SH-SY5Y (cell line): ENCODE measurements around the gene TRIML2.

Experiments used
- GATA2 ChIP-seq: IDR thresholded peaks from 2 replicates; pipeline ENCODE4 v1.6.1; 2011; ENCODE audit warnings: mild to moderate bottlenecking, low read depth, low read length
- GATA3 ChIP-seq: IDR thresholded peaks from 2 replicates; pipeline ENCODE4 v1.6.1; 2011; ENCODE audit warnings: low read depth, mild to moderate bottlenecking, low read length, moderate library complexity

The TRIML2 gene

DNA sequence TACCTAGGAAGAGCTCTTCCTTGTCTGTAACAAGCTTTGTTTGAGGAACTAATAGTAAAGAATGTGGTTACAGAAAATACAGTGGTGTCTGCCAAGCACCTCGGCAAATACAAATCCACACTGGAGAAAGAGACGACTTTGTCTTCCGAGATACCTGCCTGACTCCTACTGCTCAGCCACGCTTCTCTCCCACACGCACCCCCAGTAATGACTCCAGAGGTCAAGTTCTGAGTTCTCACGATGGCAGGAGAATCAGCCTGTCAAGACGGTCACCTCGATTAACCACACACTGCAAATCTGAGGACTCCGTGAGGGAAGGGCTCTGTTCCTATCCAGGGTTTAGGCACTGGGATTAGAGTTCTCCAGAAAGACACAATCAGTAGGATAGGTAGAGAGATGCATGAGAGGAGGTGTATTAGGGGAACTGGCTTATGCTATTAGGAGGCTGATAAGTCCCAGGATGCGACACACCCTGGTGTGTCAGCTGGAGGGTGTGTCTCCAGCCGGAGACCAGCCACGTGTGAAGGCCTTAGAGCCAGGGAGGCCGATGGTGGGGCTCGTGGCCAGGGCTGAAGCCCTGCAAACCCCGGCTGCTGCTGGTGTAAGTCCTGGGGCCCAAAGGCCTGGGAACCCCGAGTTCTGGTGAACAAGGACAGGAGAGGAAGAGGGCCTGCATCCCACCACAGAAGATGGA is 8.4 kb upstream of the TRIML2 start:
- TF ChIP-seq GATA3 (no peak), GATA2 (no peak)

DNA sequence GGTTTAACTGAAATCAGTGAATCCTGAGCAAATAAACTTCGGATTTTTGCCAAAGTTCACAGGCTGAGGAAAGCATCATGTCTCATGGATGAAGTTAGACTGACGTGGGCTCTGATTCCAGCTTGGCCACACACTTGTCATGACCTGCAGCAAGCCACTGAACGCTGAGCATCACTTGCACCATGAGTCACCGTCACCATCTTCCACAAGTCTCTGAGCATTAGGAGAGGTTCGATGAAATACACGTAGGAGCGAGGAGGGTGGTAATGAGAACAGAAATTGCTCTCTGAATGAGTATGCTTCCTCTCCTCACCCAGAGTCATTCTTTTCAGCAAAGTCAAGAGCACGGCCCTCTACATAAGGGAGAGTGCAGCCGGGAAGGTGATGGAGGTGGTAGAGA is 3.8 kb upstream of the TRIML2 start:
- TF ChIP-seq GATA2 (no peak), GATA3 (no peak)

DNA sequence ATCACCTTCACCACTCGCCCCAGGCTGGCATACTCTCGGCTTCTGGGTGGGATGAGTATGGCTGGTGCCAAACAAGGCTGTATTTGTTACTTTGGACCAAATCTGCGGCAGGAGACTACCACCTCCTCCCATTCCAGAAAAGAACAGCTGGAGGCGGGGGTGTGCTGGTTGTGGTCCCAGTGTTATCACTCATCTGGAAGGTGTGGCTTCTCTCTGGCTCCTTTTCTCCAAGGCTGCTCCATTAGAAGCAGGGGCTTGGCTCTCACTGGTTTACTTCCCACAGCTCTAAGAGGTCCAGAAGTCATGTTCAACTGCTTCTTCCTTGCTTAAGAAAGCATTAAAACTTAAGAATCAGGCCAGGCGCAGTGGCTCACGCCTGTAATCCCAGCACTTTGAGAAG is 2.6 kb upstream of the TRIML2 start:
- TF ChIP-seq GATA3 (no peak), GATA2 (no peak)

DNA sequence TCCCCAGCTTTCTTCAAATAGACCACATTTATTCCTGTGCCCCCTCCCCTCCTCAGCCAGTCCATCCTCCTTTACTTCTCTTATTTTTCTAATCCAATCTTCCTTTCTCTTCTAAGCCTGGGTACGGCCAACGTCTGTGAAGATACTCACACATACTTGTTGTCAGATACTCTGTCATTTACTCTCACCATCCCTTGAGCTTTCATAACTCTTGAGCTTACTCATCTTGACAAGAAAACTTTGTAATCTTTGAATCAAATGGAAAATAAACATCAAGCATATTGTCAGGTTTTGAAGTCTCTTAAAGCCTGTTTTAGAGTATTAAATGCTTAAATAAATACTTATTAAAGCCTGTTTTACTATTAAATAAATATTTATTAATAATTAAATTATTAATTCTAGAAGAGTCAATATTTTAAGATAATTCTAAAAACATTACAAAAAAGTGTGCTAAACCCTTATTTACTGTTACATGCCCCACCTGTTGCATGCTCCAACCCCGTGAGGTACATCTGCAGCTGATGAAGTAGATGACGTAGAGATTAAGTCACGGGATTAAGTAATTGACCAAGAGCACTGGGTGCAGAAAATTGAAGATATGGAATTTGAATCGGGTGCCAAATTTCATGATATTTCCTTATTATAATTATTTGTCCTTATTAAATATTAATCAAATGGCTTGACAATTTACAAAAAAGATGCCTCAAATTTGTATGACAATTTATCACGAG is 1.5 kb upstream of the TRIML2 start:
- no peak for TF ChIP-seq GATA3
- TF ChIP-seq GATA2: no peak

DNA sequence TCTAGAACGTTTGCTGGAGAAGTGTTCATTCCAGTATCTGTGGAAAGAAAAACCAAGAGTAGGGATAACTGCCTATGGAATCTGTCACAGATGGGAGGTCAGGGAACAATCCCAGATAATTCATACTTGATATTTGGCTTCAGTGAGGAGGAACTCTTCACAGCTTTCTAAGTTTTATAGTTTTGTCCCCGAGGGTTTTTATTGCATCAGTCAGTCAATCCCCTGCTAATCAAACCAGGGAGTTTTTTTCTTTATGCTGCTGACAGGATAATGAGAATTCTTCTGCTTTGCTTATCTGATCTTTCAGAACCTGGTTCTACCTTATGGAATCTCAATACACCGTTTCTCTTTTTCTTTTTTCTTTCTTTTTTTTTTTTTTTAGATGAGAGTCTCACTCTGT is 633 bp upstream of the TRIML2 start:
- TF ChIP-seq GATA2: no peak
- TF ChIP-seq GATA3: no peak

DNA sequence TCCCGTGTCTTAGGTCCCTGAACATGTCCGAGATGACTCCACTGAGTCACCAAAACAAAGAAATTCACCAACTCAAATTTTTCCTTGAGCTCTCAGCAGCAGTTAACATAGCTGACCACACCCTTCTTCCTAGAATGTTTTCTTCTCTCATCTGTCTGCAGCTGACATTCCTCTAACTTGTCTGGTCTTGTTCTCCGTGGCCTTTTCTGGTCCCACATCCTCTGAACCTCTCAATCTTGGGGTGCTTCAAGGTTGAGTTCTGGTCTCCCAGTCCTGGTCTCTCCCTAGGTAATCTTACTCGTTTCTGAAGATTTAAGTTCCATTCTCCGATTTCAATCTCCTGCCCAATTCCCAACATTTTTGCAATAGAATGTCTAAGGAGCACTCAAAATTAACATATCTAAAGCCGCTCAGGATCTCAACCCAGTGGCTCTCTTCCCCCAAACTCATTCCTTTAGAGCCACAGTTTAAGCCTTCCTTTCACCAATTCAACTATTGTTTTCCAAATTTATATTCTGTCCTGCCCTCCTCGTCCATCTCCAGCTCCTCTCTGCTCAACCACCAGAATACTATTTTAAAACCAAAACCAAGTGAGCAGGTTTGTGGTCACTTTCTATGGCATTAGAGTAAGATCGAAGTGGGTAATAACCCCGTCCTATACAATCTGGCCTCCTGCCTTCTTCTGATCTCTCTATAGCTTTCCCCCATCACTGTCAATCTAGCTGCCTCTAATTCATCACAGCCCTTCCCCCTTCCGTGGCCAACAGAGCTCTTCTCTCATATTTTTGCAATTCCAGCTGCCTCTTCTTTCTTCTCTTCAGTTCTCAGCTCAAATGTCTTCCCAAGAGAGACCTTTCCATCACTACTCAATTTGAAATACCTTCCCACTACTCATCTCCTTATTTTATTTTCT is 1.2 kb downstream of the TRIML2 start:
- no peak for TF ChIP-seq GATA3
- TF ChIP-seq GATA2: no peak

DNA sequence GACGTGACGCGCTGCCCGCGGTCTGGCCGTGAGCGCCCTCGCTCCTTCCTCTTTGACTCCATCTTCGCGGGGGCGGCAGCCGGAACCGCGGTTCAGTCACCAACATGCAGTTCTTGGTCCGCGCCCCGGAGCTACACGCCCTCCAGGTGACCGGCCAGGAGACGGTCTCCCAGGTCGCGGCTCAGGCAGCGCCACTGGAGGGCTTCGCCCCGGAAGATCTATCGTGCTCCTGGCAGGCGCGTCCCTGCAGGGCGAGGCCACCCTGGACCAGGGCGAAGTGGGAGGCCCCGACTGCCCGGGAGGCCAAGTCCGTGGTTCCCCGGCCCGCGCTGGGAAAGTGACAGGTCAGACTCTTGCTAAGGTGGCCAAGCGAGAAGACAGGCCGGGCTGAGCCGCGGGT is 2.9 kb downstream of the TRIML2 start:
- TF ChIP-seq GATA2: no peak
- no peak for TF ChIP-seq GATA3

DNA sequence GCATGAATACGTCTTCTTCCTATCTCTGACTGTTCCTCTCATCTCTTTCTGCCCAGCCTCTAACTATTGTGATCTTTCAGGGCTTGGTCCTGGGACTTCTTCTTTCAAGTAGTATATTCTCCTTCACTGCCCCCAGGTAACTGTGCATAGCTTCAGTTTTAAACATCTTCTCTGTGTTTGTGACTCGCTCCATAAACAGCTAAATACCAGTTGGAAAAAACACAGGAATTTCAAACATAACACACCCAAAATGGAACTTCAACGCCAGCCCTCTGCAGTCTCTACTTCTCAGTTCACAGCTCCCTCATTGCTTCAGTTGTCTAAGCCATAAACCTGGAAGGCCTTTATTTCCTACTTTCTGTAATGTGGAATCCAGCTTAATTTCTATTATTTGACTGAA is 16.6 kb downstream of the TRIML2 start:
- no peak for TF ChIP-seq GATA3
- TF ChIP-seq GATA2: no peak

DNA sequence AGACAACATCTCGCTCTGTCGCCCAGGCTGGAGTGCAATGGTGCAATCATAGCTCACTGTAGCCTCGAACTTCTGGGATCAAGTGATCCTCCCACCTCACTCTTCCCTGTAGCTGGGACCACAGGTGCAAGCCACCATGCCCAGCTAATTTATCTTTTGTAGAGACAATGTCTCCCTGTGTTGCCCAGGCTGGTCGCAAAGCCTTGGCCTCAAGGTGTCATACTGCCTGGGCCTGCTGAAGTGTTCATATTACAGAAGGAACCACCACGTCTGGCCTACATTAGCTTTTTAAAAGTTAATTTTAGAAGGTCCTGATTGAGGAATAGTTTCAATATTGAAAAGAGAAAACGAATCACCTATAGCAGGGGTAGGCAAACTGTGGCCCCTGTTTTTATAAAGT is 22.5 kb downstream of the TRIML2 start:
- TF ChIP-seq GATA3 (no peak), GATA2 (no peak)

DNA sequence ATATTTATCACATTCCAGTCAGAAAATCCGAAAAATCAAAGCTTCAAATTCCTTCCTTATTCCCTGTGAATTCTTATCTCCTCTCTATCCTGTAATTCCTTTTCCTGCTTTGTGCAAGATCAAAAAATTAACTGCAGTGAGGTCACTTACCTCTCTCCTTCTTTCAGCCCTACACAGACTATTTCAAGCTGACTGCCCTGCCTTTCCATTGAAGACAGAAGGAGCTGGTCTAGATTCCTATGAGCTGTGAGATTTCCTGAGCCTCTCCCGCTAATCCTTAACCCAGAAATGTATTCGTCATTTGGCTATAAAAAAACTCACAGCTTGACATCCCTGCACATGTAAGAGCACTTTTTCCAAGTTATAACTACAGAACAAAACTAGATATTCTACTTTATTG is 26.6 kb downstream of the TRIML2 start:
- no peak for TF ChIP-seq GATA2
- no peak for TF ChIP-seq GATA3

DNA sequence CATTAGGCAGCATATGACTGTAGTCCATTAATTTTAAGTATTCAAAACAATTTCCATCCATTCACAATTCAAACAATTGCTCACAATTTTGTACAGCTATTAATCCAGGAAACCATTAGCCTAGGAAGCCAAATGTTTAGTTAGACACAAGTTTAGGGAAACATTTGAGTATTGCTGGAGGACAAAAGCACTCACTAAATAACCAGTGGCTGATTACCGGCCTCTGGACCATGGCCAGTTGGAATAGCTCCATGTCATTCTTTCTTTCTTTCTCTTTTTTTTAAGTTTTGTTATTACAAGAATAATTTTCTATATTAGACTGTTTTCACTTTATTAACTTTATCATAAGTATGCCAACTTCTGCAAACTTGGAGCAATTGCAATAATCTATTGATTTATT is 31.3 kb downstream of the TRIML2 start:
- TF ChIP-seq GATA2: no peak

DNA sequence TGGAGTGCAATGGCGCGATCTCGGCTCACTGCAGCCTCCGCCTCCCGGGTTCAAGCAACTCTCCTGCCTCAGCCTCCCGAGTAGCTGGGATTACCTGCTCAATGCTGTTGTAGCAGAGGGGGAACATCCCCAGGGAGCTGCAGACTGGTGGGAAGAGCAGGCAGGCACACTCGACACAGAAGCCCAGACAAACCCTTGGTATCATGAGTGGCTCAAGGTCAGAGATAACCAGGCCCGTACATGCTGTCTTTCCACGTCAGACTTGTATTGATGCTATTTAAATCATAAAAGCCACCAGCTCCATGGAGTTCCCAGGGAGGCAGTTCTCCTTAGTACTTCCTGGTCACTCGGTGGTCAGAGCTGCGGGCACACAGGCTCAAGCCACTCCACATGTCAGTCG is 33.2 kb downstream of the TRIML2 start:
- TF ChIP-seq GATA2: no peak
- TF ChIP-seq GATA3: no peak

DNA sequence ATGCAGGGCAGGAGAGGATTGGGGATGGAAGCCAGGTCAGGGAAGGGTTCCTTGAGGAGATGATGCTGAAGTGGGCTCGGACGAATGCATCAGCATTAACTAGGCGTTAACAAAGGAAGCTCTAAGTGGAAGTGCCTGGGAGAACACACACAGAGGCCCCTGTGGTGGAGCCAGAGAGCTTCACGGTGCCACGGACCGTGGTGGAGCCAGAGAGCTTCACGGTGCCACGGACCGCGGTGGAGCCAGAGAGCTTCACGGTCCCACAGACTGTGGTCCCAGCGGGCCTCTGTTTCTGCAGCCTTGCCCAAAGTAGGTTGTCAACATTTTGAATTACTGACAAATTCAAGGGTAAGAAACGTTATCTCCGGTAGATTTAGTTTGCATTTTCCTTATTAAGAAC is 48.3 kb downstream of the TRIML2 start:
- TF ChIP-seq GATA3 (no peak), GATA2 (no peak)

DNA sequence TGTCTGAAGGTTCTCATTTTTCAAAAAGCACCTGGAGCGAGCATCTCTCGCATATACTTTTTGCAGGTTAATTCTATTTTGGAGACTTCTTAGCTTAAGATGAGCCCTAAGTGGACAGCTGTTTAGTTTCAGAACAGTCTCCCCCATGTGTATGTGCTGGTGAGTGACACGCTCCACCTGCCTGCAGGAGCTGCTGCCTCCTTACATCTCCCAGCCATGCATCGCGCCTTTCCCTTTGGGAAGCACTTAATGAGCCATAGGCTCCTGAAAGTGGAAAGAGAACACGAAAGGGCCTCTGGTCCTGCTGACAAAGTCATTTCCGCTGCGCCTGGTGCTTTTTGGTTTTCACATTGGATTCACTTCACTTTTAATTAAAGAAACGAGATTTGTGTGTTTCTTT is 56.1 kb downstream of the TRIML2 start:
- no peak for TF ChIP-seq GATA2
- no peak for TF ChIP-seq GATA3

DNA sequence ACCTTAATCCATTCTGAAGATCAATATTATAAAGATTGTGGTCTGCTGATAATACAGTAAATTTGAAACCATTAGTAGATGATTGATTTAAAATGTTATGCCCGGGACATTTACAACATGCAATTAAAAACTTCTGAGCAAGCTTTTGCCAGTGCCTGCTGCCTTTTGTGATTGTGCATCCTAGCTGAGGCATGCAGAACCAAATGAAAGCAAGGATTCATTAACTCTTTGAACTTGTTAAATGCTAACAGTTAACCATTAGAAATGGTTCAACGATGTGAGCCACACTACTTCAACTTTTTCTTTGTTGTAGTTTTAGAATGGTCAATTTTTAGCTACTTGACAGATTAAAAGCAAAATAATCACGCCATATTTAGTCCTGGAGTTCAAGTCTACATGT is 62.7 kb downstream of the TRIML2 start:
- TF ChIP-seq GATA3 (no peak), GATA2 (no peak)

DNA sequence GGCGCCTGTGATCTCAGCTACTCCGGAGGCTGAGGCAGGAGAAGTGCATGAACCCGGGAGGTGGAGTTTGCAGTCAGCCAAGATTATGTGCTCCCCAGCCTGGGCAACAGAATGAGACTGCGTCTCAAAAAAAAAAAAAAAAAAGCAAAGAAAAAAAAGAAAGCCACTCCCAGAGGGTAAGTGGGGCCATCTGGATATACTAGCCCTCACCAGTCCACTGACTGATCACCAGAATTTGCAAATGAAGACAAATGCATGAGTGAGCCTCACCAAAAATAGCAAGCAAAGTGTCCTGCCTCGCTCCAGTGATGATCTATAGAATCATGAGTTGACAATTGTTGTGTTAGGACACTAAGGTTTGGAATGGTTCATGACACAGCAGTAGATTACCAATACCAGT is 66.2 kb downstream of the TRIML2 start:
- TF ChIP-seq GATA2 (no peak), GATA3 (no peak)
